Psoas muscle (tissue), 8 donors: ENCODE measurements around the gene SMARCD2. TPM values are rescaled to one million over a fixed set of nuclear protein-coding genes. Genes with fewer than 3 reads are reported as not detected.

Experiments used
- ATAC-seq, 4 donors: fragments of 200-7000 bp; cut with Tn5 transposase; one replicate each; pipeline ENCODE4 v1.9.1; 2020; ENCODE audit warnings: moderate library complexity in 3 of 4, mild to moderate bottlenecking in 2 of 4
- DNase-seq, 2 donors: peaks; one replicate each; pipeline ENCODE4 v3.0.0-alpha.2; 2020
- H3K27ac ChIP-seq: fragments of 200-600 bp; one replicate; pipeline ENCODE4 v1.8.0; 2022
- H3K27me3 ChIP-seq, 3 donors: fragments of 200-600 bp in 1 of 3; one replicate each; pipeline versions ENCODE4 v1.6.1 to v1.8.0; 2013 to 2022; ENCODE audit warnings: low read length in 2 of 3, mild to moderate bottlenecking in 2 of 3, moderate library complexity in 1 of 3; ENCODE audit not compliant: insufficient read depth in 3 of 3
- H3K36me3 ChIP-seq, 2 donors: fragments of 200-600 bp in 1 of 2; one replicate each; pipeline versions ENCODE4 v1.6.1 to v1.8.0; 2013 to 2022; ENCODE audit warnings: low read depth in 1 of 2, mild to moderate bottlenecking in 1 of 2, moderate library complexity in 1 of 2; ENCODE audit not compliant: insufficient read depth in 1 of 2
- H3K4me1 ChIP-seq: fragments of 200-600 bp; one replicate; pipeline ENCODE4 v1.8.0; 2022
- H3K4me3 ChIP-seq: fragments of 200-600 bp; one replicate; pipeline ENCODE4 v1.8.0; 2022; ENCODE audit warnings: mild to moderate bottlenecking
- H3K9me3 ChIP-seq: fragments of 200-600 bp; one replicate; pipeline ENCODE4 v1.8.0; 2022
- WGBS, 3 donors: extraction: QIAGEN DNeasy Blood & Tissue Kit; methylation state at CpG; one replicate each; pipeline versions ENCODE4 v1.1.6 to v1.1.7; 2013; 5-methylcytosine and 5-hydroxymethylcytosine counted together
- intact Hi-C, 2 donors: fragments of 100-400 bp; cut with DNase I; formaldehyde crosslinking; loops; one replicate each; pipeline versions ENCODE4 v1.11.0 to v1.14.2; 2022
- polyA plus RNA-seq, 3 donors: library from polyadenylated mRNA; stranded (reverse); fragments of 200-250 nt; gene quantifications; one replicate each; pipeline ENCODE4 v1.2.3, GENCODE V29; 2013
- total RNA-seq, 4 donors: library from RNA; stranded (reverse); fragmentation: NEBNext Ultra II Directional in 2 of 4; extraction: Animal tissue kit (Norgen Biotek cat#: 25700) in 2 of 4; gene quantifications; one replicate each; pipeline versions ENCODE4 v1.2.1 to v1.2.4, GENCODE V29; 2021 to 2023
- TF ChIP-seq, protein P1 (sequence below): fragments of 200-600 bp; IDR thresholded peaks from one replicate; pipeline ENCODE4 v1.8.0; 2022; ENCODE audit warnings: antibody characterized with exemption
- donor health status: healthy with polysubstance abuse.
- donor health status: DM: no; HTN: no; CAD: no; lungs with moderate emphysema.
- donor health status: Bipolar disorder and iron deficiency.
- donor health status: healthy.
- donor health status: DM: yes; HTN: yes; CAD: no.
- donor health status: DM: no; HTN: no; CAD: no.
- donor health status: DM: no; HTN: no; CAD: no.
- donor health status: DM: yes; HTN: yes; CAD: no.

SMARCD2 gene
- total and polyA plus RNA-seq, 7 donors: 9.4 to 26.9 (median 15.4) TPM

DNA sequence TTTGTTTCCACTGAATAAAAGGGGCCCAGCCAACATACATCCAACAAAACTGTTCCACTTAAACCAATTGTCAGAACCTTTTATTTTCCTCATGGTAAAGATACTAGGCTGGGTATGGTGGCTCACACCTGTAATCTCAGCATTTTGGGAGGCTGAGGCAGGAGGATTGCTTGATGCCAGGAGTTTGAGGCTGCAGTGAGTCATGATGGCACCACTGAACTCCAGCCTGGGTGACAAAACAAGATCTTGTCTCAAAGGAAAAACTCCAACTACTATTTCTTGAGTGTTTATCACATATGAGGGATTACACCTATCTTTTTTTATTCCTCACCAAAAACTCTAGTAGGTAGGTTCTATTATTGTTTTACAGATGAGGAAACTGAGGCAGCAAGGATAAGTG is 19.9 kb downstream of the SMARCD2 start:
- Histone ChIP-seq H3K27ac (peak overlapping the region; percentile 39), H3K4me1 (peaks cover 13% of the 10 kb centered on the region), H3K27me3 (no peaks in the 10 kb centered on the region), H3K4me3 (no peak overlapping the region), H3K9me3 (no peaks in the 10 kb centered on the region), H3K36me3 (peaks cover 21 to 86% of the 10 kb centered on the region in 2 donors)
- intact Hi-C loops: loop anchor here in 1 of 2 donors (5.0 kb wide), 1 partner anchor 45 kb away; no protein-coding TSS in a partner anchor
- TF ChIP-seq, protein P1, sequence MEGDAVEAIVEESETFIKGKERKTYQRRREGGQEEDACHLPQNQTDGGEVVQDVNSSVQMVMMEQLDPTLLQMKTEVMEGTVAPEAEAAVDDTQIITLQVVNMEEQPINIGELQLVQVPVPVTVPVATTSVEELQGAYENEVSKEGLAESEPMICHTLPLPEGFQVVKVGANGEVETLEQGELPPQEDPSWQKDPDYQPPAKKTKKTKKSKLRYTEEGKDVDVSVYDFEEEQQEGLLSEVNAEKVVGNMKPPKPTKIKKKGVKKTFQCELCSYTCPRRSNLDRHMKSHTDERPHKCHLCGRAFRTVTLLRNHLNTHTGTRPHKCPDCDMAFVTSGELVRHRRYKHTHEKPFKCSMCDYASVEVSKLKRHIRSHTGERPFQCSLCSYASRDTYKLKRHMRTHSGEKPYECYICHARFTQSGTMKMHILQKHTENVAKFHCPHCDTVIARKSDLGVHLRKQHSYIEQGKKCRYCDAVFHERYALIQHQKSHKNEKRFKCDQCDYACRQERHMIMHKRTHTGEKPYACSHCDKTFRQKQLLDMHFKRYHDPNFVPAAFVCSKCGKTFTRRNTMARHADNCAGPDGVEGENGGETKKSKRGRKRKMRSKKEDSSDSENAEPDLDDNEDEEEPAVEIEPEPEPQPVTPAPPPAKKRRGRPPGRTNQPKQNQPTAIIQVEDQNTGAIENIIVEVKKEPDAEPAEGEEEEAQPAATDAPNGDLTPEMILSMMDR: no peak
- ATAC-seq (no peak), DNase-seq (no peak)

GRCh38 chr17:63821804-63822203 is 20.7 kb downstream of the SMARCD2 start:
- DNase-seq (no peak), ATAC-seq (peak; percentile 26 to 70 (median 66))
- WGBS, 3 donors: 39 to 64% (median 44%) methylated on average over 6 of the region's 6 CpGs
- TF ChIP-seq, protein P1: no peak
- Histone ChIP-seq H3K27ac (peak overlapping the region; percentile 39), H3K9me3 (no peaks in the 10 kb centered on the region), H3K4me3 (no peak overlapping the region), H3K27me3 (no peaks in the 10 kb centered on the region), H3K36me3 (peaks cover 24 to 93% of the 10 kb centered on the region in 2 donors), H3K4me1 (peaks cover 13% of the 10 kb centered on the region)
- intact Hi-C loops: loop anchor here in 1 of 2 donors (5.0 kb wide), 1 partner anchor 45 kb away; no protein-coding TSS in a partner anchor

DNA sequence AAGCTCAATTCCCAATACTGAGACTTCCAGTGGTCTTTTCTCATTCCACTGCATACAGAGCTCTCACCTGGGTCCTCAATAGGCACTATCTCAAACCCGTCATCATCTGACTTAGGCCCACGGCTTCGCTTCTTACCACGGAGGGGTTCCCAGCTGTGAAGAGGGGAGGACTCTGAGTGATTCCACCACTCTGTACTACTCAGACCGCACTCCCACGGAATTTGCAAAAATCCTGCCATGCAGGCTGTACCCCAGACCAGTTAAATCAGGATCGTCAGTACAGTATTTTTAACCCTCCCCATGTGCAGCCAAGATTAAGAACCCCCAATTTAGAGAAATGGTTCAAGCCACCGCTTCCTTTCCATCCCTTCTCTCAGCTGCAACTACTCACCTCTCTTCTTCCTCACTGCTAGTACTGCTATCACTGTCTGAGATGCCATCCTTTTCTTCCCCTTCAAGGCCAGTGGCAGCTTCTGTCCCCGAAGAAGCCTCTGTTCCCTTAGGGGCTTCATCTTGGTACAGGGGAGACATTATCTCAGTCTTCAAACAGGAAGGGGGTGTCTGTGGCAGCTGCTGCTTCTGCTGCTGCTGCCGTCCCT is 21.4 kb downstream of the SMARCD2 start:
- H3K36me3 ChIP-seq: peaks cover 25 to 100% of the 10 kb centered on the region in 2 donors
- WGBS, 3 donors: 76 to 83% (median 78%) methylated on average over 10 of the region's 10 CpGs
- ATAC-seq (peak in 1 of 4 donors; percentile 1), DNase-seq (no peak)
- no peak overlapping the region for H3K4me3 ChIP-seq
- H3K4me1 ChIP-seq: peaks cover 10% of the 10 kb centered on the region
- H3K9me3 ChIP-seq: no peaks in the 10 kb centered on the region
- TF ChIP-seq, protein P1: no peak
- intact Hi-C loops: loop anchor here in 1 of 2 donors (5.0 kb wide), 1 partner anchor 44 kb away; no protein-coding TSS in a partner anchor
- no peaks in the 10 kb centered on the region for H3K27me3 ChIP-seq
- H3K27ac ChIP-seq: no peak overlapping the region

DNA sequence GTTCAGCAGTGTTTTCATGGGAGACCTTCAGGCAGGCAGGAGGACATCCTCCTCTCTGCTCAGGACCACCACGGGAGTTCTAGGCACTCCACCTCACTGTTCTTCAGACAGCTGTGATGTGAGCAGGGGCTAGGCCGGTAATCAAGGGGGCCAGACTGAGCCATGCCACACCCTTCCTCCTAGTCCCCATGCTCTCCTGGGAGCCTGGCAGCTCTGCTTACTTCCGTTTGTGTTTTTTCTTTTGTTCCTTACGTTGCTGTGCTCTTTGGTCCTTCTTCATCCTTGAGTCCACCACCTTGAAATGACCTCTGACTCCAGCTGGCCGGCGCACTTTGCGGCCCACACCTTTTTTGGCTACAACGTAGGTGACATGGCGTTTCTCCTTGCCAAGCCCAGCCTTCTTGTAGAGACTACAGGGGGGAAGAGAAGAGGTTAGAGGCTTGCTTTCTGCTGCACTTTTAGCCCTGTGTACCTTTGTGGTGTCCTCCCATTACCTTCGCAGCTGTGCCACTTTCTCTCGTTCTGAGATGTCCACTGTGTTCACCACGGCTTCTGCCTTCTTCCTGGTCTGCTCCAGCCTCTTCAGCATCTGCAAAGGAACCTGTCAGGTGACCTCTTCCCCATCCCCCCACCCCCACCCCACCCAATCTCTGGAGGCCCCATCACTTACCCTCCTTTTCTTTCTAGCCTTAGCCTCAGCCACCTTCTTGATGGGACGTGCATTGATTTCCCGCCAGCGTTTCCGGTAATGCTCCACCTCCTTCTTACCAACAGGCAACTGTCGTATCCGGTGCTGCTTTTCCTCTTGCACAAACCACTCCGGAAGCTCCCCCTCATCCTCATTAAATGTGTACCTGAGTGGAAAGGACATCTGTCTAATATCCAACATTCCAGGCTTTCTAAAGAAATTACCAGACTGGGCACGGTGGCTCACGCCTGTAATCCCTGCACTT is 22.6 kb downstream of the SMARCD2 start:
- H3K27ac ChIP-seq: no peak overlapping the region

More for the DNA sequence above, 22.6 kb downstream of the SMARCD2 start:
- DNase-seq: no peak
- peak in 2 of 4 donors; percentile 6 to 13 for ATAC-seq
- Histone ChIP-seq H3K27me3 (no peaks in the 10 kb centered on the region), H3K36me3 (peaks cover 25 to 100% of the 10 kb centered on the region in 2 donors), H3K9me3 (no peaks in the 10 kb centered on the region), H3K4me1 (peaks cover 6% of the 10 kb centered on the region), H3K4me3 (no peak overlapping the region)
- TF ChIP-seq, protein P1: no peak
- 57 to 64% (median 58%) methylated on average over 21 of the region's 21 CpGs for WGBS, 3 donors
- intact Hi-C loops: loop anchor here (5.0 to 10.0 kb wide), 4 partner anchors 43 to 73 kb away; no protein-coding TSS in a partner anchor
